Neural cell (in vitro differentiated cells): ENCODE results near the gene MAB21L4.

ENCODE experiments used
- EZH2 ChIP-seq: fragments of 200-600, 300-800 bp; shearing (Covaris generic), sonication (generic); IDR thresholded peaks from 2 replicates; pipeline ENCODE4 v1.6.1; 2014; ENCODE audit warnings: antibody characterized with exemption, low read length, borderline replicate concordance, mild to moderate bottlenecking; ENCODE audit not compliant: insufficient read depth, poor library complexity, severe bottlenecking
- POLR2AphosphoS5 ChIP-seq: IDR thresholded peaks from 2 replicates; pipeline ENCODE4 v1.6.1; 2012
- TF ChIP-seq, protein P1 (sequence below): fragments of 450-650 bp; IDR thresholded peaks from 2 replicates; pipeline ENCODE4 v1.5.1; 2014; ENCODE audit warnings: antibody characterized with exemption, mild to moderate bottlenecking, moderate library complexity; ENCODE audit not compliant: poor library complexity, severe bottlenecking

- no peak for TF ChIP-seq EZH2
- TF ChIP-seq, protein P1, sequence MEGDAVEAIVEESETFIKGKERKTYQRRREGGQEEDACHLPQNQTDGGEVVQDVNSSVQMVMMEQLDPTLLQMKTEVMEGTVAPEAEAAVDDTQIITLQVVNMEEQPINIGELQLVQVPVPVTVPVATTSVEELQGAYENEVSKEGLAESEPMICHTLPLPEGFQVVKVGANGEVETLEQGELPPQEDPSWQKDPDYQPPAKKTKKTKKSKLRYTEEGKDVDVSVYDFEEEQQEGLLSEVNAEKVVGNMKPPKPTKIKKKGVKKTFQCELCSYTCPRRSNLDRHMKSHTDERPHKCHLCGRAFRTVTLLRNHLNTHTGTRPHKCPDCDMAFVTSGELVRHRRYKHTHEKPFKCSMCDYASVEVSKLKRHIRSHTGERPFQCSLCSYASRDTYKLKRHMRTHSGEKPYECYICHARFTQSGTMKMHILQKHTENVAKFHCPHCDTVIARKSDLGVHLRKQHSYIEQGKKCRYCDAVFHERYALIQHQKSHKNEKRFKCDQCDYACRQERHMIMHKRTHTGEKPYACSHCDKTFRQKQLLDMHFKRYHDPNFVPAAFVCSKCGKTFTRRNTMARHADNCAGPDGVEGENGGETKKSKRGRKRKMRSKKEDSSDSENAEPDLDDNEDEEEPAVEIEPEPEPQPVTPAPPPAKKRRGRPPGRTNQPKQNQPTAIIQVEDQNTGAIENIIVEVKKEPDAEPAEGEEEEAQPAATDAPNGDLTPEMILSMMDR: no peak
- no peak for TF ChIP-seq POLR2AphosphoS5
Observed at GRCh38 chr2:240889601-240890560, 6.1 kb downstream of the MAB21L4 start.
